ENCODE data around the gene USP25.

USP25 gene

GRCh38 chr21:15842565-15842880 is 112.7 kb downstream of the USP25 start:
- DNase-seq, result no peak
- H3K27ac ChIP-seq, result no peak overlapping the region
- no peak overlapping the region for H3K4me3 ChIP-seq (ENCODE audit: low read depth, low read length)
- no peaks in the 10 kb centered on the region for H3K27me3 ChIP-seq (ENCODE audit: insufficient read depth, low read depth, severe bottlenecking)
- H3K9me3 ChIP-seq (ENCODE audit: severe bottlenecking), result no peaks in the 10 kb centered on the region
- TF ChIP-seq, protein P1, sequence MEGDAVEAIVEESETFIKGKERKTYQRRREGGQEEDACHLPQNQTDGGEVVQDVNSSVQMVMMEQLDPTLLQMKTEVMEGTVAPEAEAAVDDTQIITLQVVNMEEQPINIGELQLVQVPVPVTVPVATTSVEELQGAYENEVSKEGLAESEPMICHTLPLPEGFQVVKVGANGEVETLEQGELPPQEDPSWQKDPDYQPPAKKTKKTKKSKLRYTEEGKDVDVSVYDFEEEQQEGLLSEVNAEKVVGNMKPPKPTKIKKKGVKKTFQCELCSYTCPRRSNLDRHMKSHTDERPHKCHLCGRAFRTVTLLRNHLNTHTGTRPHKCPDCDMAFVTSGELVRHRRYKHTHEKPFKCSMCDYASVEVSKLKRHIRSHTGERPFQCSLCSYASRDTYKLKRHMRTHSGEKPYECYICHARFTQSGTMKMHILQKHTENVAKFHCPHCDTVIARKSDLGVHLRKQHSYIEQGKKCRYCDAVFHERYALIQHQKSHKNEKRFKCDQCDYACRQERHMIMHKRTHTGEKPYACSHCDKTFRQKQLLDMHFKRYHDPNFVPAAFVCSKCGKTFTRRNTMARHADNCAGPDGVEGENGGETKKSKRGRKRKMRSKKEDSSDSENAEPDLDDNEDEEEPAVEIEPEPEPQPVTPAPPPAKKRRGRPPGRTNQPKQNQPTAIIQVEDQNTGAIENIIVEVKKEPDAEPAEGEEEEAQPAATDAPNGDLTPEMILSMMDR (IDR thresholded peaks at IDR 0.05; ENCODE audit: low read depth, low read length), result no peak
- H3K36me3 ChIP-seq, result no peaks in the 10 kb centered on the region; the same call in 1 of the 2 replicates

GRCh38 chr21:15843766-15844165 is 114.0 kb downstream of the USP25 start:
- Histone ChIP-seq H3K27ac (no peak overlapping the region), H3K27me3 (ENCODE audit: insufficient read depth, low read depth, severe bottlenecking) (no peaks in the 10 kb centered on the region), H3K4me3 (ENCODE audit: low read depth, low read length) (no peak overlapping the region), H3K9me3 (ENCODE audit: severe bottlenecking) (no peaks in the 10 kb centered on the region), H3K36me3 (no peaks in the 10 kb centered on the region; the same call in none of the 2 replicates)
- TF ChIP-seq, protein P1 (IDR thresholded peaks at IDR 0.05; ENCODE audit: low read depth, low read length), result no peak
- DNase-seq, result no peak

DNA sequence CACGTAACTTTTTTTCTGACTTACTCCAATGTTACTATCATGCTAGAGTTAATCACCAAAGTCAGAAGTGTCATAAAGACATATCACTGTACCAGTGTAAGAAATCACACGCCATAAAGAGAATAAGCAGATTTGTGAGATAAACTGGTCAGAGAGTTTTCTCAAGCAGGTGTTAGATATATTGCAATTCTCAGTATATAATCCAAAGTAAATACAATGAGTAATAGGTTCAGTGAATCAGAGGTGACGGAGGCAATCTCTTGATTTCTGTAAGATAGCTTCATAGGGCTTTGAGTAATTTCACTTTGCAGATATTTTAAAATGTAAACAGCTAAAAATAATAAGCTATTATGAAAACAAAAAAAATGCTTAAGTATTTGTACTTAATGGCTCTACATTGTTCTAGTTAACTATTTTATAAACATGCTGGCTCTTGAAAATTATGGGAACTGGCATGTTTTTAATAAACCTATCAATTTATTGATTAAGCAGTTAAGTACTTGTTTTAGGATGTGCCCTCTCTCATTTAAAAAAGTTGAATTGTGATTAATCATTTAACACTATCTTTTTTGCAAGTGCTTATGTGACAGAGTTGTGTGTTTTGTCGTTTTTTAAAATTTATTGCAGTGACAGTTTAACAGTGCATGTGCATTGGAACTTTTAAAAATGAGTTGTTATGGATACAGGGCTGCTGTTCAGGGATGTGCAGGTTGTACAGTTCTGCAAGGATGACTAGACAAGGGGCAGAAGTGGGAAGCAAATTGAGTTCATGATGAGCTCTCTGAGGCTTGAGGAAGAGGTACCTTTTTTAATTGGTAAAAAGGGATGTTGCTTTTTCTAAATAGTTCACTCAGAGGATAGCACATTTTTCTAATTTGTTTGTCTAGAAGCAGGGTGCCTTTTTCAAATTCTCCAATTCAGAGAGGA is 119.1 kb downstream of the USP25 start:
- no peak for DNase-seq
- Histone ChIP-seq H3K4me3 (ENCODE audit: low read depth, low read length) (no peak overlapping the region), H3K27me3 (ENCODE audit: insufficient read depth, low read depth, severe bottlenecking) (no peaks in the 10 kb centered on the region), H3K36me3 (no peaks in the 10 kb centered on the region; the same call in 1 of the 2 replicates), H3K9me3 (ENCODE audit: severe bottlenecking) (no peaks in the 10 kb centered on the region), H3K27ac (no peak overlapping the region)
- TF ChIP-seq, protein P1 (IDR thresholded peaks at IDR 0.05; ENCODE audit: low read depth, low read length), result no peak

DNA sequence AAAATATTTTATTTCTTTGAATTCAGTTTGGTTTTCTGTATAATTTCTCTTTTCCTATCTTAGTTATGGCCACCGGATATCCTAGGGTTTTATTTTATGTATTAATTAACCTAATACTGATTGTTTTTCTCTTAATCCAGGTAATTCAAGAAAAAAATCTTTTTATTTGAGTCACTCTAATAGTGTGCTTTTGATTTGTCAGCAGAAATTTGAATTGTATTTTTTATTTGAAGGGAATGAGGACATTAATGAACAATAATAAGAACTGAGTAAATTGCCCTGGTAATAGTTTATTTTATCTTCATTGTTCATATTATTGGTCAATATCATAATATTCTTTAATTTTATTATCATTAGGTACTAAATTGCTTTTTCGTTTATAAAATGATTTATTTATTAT is 120.1 kb downstream of the USP25 start:
- DNase-seq, result no peak
- Histone ChIP-seq H3K36me3 (no peaks in the 10 kb centered on the region; the same call in 1 of the 2 replicates), H3K9me3 (ENCODE audit: severe bottlenecking) (no peaks in the 10 kb centered on the region), H3K27ac (no peak overlapping the region), H3K4me3 (ENCODE audit: low read depth, low read length) (no peak overlapping the region), H3K27me3 (ENCODE audit: insufficient read depth, low read depth, severe bottlenecking) (no peaks in the 10 kb centered on the region)
- TF ChIP-seq, protein P1 (IDR thresholded peaks at IDR 0.05; ENCODE audit: low read depth, low read length), result no peak

DNA sequence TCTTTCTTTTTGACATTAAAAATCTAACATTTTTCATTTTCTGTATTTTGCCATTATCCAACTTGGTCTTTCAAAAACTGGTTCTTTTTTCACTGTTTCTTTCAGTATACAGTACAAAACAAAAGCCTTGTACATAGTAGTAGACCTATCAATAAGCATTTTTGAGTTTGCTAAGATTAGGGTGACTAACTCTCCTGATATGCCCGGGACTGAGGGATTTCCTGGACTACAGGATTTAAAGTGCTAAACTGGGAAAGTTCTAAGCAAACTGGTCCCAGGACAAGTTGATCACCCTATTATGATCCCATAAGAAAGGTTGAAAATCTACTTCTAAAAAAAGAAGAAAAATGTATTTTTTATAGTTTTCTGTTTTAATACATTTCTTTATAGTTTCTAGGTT is 120.9 kb downstream of the USP25 start:
- Histone ChIP-seq H3K27me3 (ENCODE audit: insufficient read depth, low read depth, severe bottlenecking) (no peaks in the 10 kb centered on the region), H3K27ac (no peak overlapping the region), H3K36me3 (no peaks in the 10 kb centered on the region; the same call in 1 of the 2 replicates), H3K4me3 (ENCODE audit: low read depth, low read length) (no peak overlapping the region), H3K9me3 (ENCODE audit: severe bottlenecking) (no peaks in the 10 kb centered on the region)
- DNase-seq, result no peak
- TF ChIP-seq, protein P1 (IDR thresholded peaks at IDR 0.05; ENCODE audit: low read depth, low read length), result no peak

All from WERI-Rb-1 (cell line).